OCI-LY3 (cell line): ENCODE data around the gene ARL8B.

Experiments used
- H2AFZ ChIP-seq: fragments of 200-600, 300-600 bp; shearing (Covaris generic); 2 replicates; pipeline ENCODE4 v1.6.0; 2014; ENCODE audit warnings: antibody characterized with exemption, low read depth, low read length
- H3K27ac ChIP-seq: fragments of 200-600, 300-600 bp; sonication (generic); 2 replicates; pipeline ENCODE4 v1.5.1; 2014; ENCODE audit warnings: mild to moderate bottlenecking, low read length, moderate library complexity, mixed read lengths
- H3K27me3 ChIP-seq: fragments of 200-600, 300-600 bp; sonication (generic); 2 replicates; pipeline ENCODE4 v1.6.1; 2014; ENCODE audit warnings: low read depth, low read length, mixed read lengths
- H3K36me3 ChIP-seq: fragments of 200-600, 300-600 bp; sonication (generic); replicated peaks from 2 replicates; pipeline ENCODE3; 2014; ENCODE audit warnings: low read depth, low read length, mixed read lengths
- H3K4me1 ChIP-seq: fragments of 300-600, 200-600 bp; sonication (generic); 2 replicates; pipeline ENCODE4 v1.6.1; 2014; ENCODE audit warnings: low read length, mixed read lengths
- H3K4me2 ChIP-seq: fragments of 200-600, 300-600 bp; sonication (generic); 2 replicates; pipeline ENCODE4 v1.6.1; 2014; ENCODE audit warnings: low read length, mixed read lengths
- H3K4me3 ChIP-seq: fragments of 300-600, 200-600 bp; sonication (generic); 2 replicates; pipeline ENCODE4 v1.5.1; 2014; ENCODE audit warnings: antibody characterized with exemption, mild to moderate bottlenecking, low read length, moderate library complexity
- H3K79me2 ChIP-seq: fragments of 300-600, 200-600 bp; shearing (Covaris generic); 2 replicates; pipeline ENCODE4 v1.6.1; 2014; ENCODE audit warnings: mild to moderate bottlenecking, low read length, mixed read lengths
- H3K9ac ChIP-seq: fragments of 300-600, 200-600 bp; shearing (Covaris generic); 2 replicates; pipeline ENCODE4 v1.6.0; 2014; ENCODE audit warnings: mild to moderate bottlenecking, low read length, moderate library complexity
- H3K9me3 ChIP-seq: fragments of 200-600, 300-600 bp; shearing (Covaris generic); 2 replicates; pipeline ENCODE4 v1.6.1; 2014; ENCODE audit warnings: low read length, mixed read lengths; ENCODE audit not compliant: insufficient read depth
- H4K20me1 ChIP-seq: fragments of 200-600, 300-600 bp; sonication (generic); 2 replicates; pipeline ENCODE4 v1.6.1; 2016; ENCODE audit warnings: low read length, mixed read lengths; ENCODE audit not compliant: insufficient read depth
- CTCF ChIP-seq: fragments of 200-600, 300-600 bp; sonication (generic); IDR thresholded peaks from 2 replicates; pipeline ENCODE4 v1.5.1; 2014; ENCODE audit warnings: antibody characterized with exemption, low read length, low read depth
- EZH2phosphoT487 ChIP-seq: fragments of 200-600 bp; shearing (Covaris generic); IDR thresholded peaks from 2 replicates; pipeline ENCODE4 v1.6.1; 2018; ENCODE audit warnings: antibody characterized with exemption, mixed run types, low read depth

Gene ARL8B

GRCh38 chr3:5153074-5153473, 31.0 kb downstream of the ARL8B start:
- Histone ChIP-seq H3K9ac (no peak overlapping the region), H3K4me3 (no peak overlapping the region), H3K4me2 (no peak overlapping the region), H4K20me1 (peaks cover 37% of the 10 kb centered on the region), H3K9me3 (no peaks in the 10 kb centered on the region), H3K4me1 (peaks cover 7% of the 10 kb centered on the region), H2AFZ (no peak overlapping the region), H3K36me3 (peaks cover 5% of the 10 kb centered on the region), H3K79me2 (peaks cover 96% of the 10 kb centered on the region), H3K27me3 (no peaks in the 10 kb centered on the region), H3K27ac (no peak overlapping the region)
- TF ChIP-seq EZH2phosphoT487 (no peak), CTCF (no peak)

- Histone ChIP-seq H4K20me1 (peaks cover 27% of the 10 kb centered on the region), H2AFZ (no peak overlapping the region), H3K9ac (no peak overlapping the region), H3K4me2 (no peak overlapping the region), H3K4me1 (peaks cover 7% of the 10 kb centered on the region), H3K9me3 (no peaks in the 10 kb centered on the region), H3K27ac (no peak overlapping the region), H3K4me3 (no peak overlapping the region), H3K79me2 (peaks cover 90% of the 10 kb centered on the region), H3K36me3 (peaks cover 5% of the 10 kb centered on the region), H3K27me3 (no peaks in the 10 kb centered on the region)
- TF ChIP-seq EZH2phosphoT487 (no peak), CTCF (no peak)
These were observed 33.1 kb downstream of the ARL8B start for GRCh38 chr3:5155241-5155640.

DNA sequence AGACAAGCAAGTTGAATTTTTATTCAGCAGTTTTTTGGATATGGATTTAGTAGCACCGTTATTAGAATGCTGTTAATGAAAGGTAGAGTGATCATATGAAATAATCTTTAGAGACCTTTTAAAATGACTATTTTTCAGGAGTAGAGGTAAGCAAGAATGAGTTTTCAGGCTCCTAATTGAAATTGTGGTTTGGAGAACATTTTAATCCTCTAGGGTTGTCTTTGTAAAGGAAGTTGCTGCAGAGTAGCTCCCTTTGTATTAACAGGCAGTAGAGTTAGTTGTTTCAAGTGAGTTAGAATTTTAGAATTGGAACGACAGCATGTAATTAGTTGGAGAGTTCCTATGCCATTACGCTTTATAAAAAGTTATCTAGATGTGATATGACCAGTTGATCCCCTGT, 38.2 kb downstream of the ARL8B start:
- no peak overlapping the region for H3K27ac ChIP-seq
- H3K4me3 ChIP-seq, result no peak overlapping the region
- peaks cover 33% of the 10 kb centered on the region for H4K20me1 ChIP-seq
- H3K4me2 ChIP-seq, result no peak overlapping the region
- H3K4me1 ChIP-seq, result no peaks in the 10 kb centered on the region
- no peak overlapping the region for H3K9ac ChIP-seq
- no peak overlapping the region for H2AFZ ChIP-seq
- no peaks in the 10 kb centered on the region for H3K36me3 ChIP-seq
- peaks cover 90% of the 10 kb centered on the region for H3K79me2 ChIP-seq
- no peaks in the 10 kb centered on the region for H3K27me3 ChIP-seq
- no peaks in the 10 kb centered on the region for H3K9me3 ChIP-seq
- TF ChIP-seq CTCF (no peak), EZH2phosphoT487 (no peak)

DNA sequence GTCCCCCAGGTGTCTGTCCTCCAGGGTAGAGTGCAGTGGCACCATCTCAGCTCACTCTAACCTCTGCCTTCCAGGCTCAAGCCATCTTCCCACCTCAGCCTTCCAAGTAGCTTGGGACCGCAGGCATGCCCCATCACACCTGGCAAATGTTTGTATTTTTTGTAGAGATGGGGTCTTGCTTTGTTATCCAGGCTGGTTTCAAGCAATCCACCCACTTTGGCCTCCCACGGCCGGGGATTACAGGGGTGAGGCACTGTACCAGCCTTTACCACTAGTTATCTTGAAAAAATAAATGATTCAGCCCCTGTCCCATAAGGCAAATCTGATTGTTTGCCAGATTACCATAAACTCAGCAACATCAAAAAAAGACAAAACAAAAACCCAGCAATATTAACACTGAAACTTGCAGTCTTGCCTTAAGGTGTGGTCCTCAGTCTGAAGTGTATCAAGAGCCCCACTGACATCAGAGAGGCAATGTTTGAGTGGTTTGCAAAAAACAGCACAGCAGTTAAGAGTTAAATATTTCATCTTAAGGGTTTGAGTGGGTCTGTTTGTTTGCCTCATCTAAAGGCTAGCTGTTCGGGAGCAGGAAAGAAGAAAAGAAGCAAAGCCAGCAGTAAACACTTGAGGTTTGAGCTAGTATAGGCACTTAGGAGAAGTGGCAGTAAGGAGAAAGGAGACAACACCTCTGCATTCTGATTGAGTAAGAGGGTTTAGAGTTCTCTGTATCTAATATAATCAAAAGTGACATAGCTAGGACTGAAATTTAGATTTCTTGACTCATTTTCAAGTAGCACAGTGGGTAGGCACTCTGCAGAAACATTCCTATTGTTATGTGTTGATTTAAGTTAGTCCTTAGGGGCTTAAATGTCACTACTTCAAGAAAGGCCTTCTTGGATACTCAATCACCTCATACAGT, 39.1 kb downstream of the ARL8B start:
- Histone ChIP-seq H3K4me1 (no peaks in the 10 kb centered on the region), H3K4me3 (no peak overlapping the region), H3K36me3 (no peaks in the 10 kb centered on the region), H2AFZ (no peak overlapping the region), H3K27me3 (no peaks in the 10 kb centered on the region), H3K27ac (no peak overlapping the region), H4K20me1 (peaks cover 38% of the 10 kb centered on the region), H3K4me2 (no peak overlapping the region), H3K79me2 (peaks cover 86% of the 10 kb centered on the region), H3K9me3 (no peaks in the 10 kb centered on the region), H3K9ac (no peak overlapping the region)
- TF ChIP-seq CTCF (no peak), EZH2phosphoT487 (no peak)
